Measurements from ENCODE around the gene TPPP. TPM values are rescaled to one million over a fixed set of nuclear protein-coding genes. Genes with fewer than 3 reads are reported as not detected.
"Not testable (repeated sequence)": the region's sequence is repeated elsewhere in the genome, so short reads cannot be mapped to it uniquely, and the experiment has no call there.

The TPPP gene
- 7.3 and 7.7 TPM in 2 replicates for total RNA-seq
- 2.6 and 3.7 TPM in 2 replicates for polyA plus RNA-seq

DNA sequence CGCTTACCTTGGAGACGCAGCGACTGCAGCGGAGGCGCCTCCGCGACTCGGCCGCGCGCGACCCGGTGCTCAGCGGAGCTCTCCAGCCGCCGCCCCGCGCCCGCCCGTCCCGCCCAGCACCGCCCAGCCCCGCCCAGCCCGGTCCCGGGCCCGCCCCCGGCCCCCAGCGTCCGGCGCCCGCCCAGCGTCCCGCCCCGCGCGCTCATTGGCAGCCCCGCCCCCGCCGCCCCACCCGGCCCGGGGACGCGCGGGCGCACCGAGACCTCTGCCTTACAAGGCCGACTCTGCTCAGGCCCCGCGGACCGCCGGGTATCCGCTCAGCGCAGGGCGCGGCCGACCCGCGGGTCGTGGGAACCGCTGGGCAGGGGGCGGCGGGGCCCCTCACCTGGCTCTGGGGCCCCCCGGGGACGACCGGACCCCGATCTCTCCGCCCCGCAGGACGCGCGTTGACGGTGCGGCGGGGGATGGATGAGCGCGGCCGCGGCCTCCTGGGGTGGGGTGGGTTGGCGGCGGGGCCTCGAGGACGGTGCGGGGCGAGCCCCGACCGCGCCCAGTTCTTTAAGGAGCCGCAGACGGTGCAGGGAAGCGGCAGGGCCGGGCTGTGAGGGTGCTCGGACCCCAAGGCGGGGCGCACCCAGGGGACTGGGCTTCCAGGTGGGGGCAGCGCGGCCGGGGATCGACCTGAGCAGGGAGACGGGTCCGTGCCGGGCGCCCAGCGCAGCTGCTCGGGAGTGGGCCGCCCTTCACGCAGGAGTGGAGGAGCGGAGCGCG is at the start of gene TPPP:
TSS of gene TPPP (minus strand) at position 82 of the 771 bp plus-strand sequence. CDS start 15,292 bp downstream, outside the sequence.
- not testable (repeated sequence) for H3K4me1 ChIP-seq (ENCODE audit: low read depth); H3K27me3 ChIP-seq; H3K9me3 ChIP-seq (ENCODE audit: low read depth); H3K36me3 ChIP-seq
- peak within 1 kb of the TSS; percentile 62 for H3K27ac ChIP-seq
- peak within 1 kb of the TSS; percentile 96 for H3K4me3 ChIP-seq
- DNase-seq (ENCODE audit: low read depth in 1 of 2, low spot score in 1 of 2): peak; percentile 74 to 91

DNA sequence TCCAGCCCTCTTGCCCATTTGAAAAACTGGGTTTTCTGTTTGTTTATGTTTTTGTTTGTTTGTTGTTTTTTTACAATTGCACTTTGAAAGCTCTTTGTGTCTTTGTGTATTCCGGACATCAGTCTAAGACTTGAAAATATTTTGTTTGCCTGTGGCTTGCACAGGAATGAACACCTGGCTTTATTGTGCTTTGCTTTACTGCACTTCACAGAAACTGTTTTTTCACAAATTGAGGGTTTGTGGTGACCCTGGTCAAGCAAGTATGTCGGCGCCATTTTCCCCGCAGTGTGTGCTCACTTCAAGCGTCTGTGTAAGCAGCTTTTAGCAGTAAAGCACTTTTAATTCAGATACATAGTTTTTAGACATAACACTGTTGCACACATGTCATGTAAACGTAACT is 49.1 kb upstream of the TPPP start:
- not testable (repeated sequence) for H3K4me1 ChIP-seq (ENCODE audit: low read depth); H3K27me3 ChIP-seq; H3K4me3 ChIP-seq; H3K27ac ChIP-seq; H3K36me3 ChIP-seq; DNase-seq (ENCODE audit: low read depth in 1 of 2, low spot score in 1 of 2); H3K9me3 ChIP-seq (ENCODE audit: low read depth)

DNA sequence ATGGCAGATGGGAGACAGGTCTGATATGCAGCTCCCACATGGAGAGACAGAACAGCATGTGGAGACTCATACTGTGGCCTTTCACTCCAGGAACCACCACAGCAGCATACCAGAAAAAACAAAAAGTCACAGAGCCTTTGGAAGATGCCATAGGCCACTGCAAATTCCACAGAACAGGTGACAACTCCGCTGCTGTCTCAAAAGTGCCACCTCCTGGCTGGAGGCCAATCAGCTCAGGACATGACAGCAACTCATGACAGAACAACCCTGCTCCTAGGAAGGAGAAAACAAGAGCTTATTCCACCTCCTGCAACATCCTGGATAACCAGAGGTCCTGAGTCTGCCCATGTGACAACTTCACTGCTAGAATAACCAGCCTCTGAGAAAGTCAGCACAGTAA is 41.0 kb upstream of the TPPP start:
- H3K27ac ChIP-seq; H3K9me3 ChIP-seq (ENCODE audit: low read depth); H3K27me3 ChIP-seq; H3K4me3 ChIP-seq; H3K4me1 ChIP-seq (ENCODE audit: low read depth); DNase-seq (ENCODE audit: low read depth in 1 of 2, low spot score in 1 of 2); H3K36me3 ChIP-seq: not testable (repeated sequence)

DNA sequence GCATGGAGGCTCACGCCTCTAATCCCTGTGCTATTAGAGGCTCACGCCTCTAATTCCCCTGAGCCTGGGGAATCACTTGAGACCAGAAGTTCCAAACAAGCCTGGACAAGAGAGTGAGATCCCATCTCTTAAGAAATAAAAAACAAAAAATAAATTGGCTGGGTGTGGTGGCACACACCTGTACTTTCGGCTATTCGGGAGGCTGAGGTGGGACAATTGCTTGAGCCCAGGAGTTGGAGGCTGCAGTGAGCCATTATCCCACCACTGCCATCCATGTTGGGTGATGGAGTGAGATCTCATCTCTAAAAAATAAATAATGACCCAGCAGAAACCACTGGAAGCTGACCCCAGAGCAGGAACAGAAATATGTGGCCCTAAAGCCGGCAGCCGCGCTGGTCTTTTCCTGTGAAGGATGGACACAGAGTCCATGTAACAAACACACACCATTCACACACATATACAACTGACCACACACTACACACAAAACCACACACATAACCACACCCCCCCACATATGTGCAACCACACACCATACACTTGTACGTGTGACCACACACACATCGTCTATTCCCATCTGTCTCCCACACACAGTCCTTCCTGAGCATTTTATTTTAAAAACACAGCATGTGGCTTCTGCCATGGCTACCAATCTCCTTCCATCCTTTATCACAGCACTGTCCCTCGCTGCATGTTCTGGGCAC is 39.8 kb upstream of the TPPP start:
- not testable (repeated sequence) for H3K36me3 ChIP-seq; H3K4me1 ChIP-seq (ENCODE audit: low read depth); H3K27ac ChIP-seq; H3K4me3 ChIP-seq; DNase-seq (ENCODE audit: low read depth in 1 of 2, low spot score in 1 of 2); H3K9me3 ChIP-seq (ENCODE audit: low read depth); H3K27me3 ChIP-seq

DNA sequence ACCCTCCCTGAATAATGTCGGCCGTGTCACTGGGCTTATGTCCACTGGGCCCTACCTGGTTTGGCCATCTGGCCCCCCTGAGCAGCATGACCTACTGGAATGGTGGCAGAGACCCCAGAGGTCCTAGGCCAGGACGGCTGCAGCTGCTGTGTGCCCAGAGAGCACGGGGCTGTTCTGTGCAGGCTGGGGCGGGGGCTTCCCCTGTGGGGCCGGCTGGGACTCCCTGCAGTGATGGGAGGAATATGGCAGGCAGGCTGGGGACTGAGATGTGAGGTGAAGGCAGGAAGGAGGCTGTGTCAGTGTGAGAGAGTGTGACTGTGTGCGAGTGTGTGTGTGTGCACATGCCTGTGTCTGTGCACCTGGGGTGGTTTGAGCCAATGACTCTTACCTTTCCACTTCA is 36.1 kb upstream of the TPPP start:
- not testable (repeated sequence) for H3K4me1 ChIP-seq (ENCODE audit: low read depth); H3K9me3 ChIP-seq (ENCODE audit: low read depth); DNase-seq (ENCODE audit: low read depth in 1 of 2, low spot score in 1 of 2)

DNA sequence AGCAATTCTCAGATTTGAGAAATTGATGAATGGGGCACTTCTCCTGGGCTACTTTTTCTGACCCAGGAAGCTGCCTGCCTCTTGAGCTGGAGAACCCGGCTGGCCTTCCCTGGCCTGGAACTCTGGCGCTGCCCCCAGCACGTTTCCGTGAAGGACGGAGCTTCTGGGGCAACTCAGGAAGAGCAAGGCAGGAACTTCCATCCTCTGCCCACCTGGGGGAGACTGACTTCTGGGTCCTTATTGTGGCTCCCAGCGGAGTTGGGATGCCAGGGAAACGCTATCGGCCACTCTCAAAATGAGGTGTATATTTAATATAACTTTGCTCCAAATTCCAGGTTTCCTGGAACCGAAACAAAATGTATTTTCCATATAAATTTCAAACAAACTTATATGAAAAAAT is 33.9 kb upstream of the TPPP start:
- not testable (repeated sequence) for H3K4me1 ChIP-seq (ENCODE audit: low read depth); H3K36me3 ChIP-seq; H3K4me3 ChIP-seq; H3K27ac ChIP-seq; H3K27me3 ChIP-seq; H3K9me3 ChIP-seq (ENCODE audit: low read depth)
- DNase-seq (ENCODE audit: low read depth in 1 of 2, low spot score in 1 of 2): peak in 1 of 2 donors; percentile 30

More for the DNA sequence above, 36.1 kb upstream of the TPPP start:
- H3K27me3 ChIP-seq, H3K4me3 ChIP-seq, H3K36me3 ChIP-seq, H3K27ac ChIP-seq: not testable (repeated sequence)

DNA sequence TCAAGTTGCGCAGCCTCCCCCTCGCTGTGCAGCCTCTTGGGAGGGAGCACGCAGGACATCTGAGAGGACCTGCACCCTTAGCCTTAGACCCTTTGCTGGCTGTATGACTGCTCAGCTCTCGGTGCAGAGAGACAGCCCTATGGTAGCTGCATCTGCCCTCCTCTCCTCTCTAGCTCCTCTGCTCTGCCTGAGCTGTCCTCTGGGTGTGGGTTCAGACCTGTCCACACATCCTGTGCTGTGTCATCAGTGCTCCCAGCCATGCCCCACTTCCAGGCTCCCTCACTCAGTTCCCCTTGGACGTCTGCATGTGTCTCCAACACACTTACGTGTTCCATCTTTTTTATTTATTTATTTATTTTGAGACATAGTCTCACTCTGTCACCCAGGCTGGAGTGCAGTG is 30.7 kb upstream of the TPPP start:
- H3K4me1 ChIP-seq (ENCODE audit: low read depth); H3K4me3 ChIP-seq; H3K9me3 ChIP-seq (ENCODE audit: low read depth); DNase-seq (ENCODE audit: low read depth in 1 of 2, low spot score in 1 of 2); H3K27ac ChIP-seq; H3K27me3 ChIP-seq; H3K36me3 ChIP-seq: not testable (repeated sequence)

DNA sequence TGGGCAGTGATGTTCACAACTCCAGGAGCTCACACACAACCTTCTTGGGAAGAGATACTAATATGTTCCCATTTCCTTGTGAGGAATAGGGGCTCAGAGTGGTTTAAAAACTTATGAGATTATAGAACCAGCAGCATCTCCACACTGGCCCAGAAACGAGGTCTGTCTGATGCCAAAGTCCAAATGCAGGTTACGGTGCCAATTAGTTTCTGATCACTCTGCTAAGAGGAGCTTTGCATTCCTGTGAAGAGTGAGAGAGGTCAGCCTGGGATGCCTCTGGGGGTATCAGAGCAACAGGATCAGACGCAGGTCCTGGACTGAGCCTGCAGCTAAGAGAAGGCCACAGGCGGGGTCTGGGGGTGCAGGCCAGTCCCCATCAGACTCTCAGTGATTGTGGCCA is 30.2 kb upstream of the TPPP start:
- H3K4me1 ChIP-seq (ENCODE audit: low read depth); DNase-seq (ENCODE audit: low read depth in 1 of 2, low spot score in 1 of 2); H3K36me3 ChIP-seq; H3K9me3 ChIP-seq (ENCODE audit: low read depth); H3K4me3 ChIP-seq; H3K27ac ChIP-seq; H3K27me3 ChIP-seq: not testable (repeated sequence)

DNA sequence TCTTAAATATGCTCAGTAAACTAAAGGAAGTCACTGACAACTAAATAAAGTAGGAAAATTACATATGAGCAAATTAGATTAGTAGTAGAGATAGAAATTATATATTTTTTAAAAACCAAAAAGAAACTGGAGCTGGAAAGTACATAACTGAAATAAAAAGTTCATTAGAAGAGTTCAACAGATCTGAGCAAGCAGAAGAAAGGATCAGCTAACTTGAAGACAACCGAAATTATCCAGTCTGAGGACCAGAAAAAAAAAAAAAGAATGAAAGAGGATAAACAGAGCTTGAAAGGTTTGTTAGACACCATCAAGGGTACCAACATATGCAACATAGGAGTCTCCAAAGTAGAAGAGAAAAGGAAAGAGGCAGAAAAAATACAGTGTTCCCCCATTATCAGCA is 26.2 kb upstream of the TPPP start:
- not testable (repeated sequence) for DNase-seq (ENCODE audit: low read depth in 1 of 2, low spot score in 1 of 2); H3K36me3 ChIP-seq

DNA sequence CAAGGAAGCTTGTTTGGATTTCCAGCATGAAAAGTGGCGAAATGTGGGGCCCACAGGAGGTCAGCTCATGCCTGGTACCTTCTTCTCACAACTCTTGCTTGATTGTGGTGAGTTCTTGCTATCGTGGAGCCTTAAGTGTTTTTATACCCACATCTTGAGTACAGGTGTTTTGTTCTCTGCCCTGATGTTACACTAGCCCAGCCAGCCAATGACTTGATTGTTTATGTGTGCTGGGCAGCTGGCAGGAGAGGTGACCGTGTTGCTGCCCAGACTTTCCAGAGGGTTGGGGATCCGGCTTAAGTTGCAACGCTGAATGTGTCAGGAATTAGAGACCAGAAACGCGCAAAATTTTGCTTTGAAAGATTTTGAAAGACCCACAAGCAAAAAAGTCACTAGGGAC is 24.0 kb upstream of the TPPP start:
- H3K27me3 ChIP-seq: no peaks in the 10 kb centered on the region
- DNase-seq (ENCODE audit: low read depth in 1 of 2, low spot score in 1 of 2): no peak
- no peaks in the 10 kb centered on the region for H3K36me3 ChIP-seq
- H3K4me1 ChIP-seq (ENCODE audit: low read depth): no peaks in the 10 kb centered on the region
- no peak overlapping the region for H3K4me3 ChIP-seq
- H3K27ac ChIP-seq: no peak overlapping the region
- TF ChIP-seq, protein P1, sequence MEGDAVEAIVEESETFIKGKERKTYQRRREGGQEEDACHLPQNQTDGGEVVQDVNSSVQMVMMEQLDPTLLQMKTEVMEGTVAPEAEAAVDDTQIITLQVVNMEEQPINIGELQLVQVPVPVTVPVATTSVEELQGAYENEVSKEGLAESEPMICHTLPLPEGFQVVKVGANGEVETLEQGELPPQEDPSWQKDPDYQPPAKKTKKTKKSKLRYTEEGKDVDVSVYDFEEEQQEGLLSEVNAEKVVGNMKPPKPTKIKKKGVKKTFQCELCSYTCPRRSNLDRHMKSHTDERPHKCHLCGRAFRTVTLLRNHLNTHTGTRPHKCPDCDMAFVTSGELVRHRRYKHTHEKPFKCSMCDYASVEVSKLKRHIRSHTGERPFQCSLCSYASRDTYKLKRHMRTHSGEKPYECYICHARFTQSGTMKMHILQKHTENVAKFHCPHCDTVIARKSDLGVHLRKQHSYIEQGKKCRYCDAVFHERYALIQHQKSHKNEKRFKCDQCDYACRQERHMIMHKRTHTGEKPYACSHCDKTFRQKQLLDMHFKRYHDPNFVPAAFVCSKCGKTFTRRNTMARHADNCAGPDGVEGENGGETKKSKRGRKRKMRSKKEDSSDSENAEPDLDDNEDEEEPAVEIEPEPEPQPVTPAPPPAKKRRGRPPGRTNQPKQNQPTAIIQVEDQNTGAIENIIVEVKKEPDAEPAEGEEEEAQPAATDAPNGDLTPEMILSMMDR (IDR thresholded peaks at IDR 0.05; ENCODE audit: low read depth, low read length): no peak
- H3K9me3 ChIP-seq (ENCODE audit: low read depth): no peaks in the 10 kb centered on the region

More for the DNA sequence above, 26.2 kb upstream of the TPPP start:
- not testable (repeated sequence) for H3K27ac ChIP-seq; H3K9me3 ChIP-seq (ENCODE audit: low read depth); H3K27me3 ChIP-seq; H3K4me3 ChIP-seq; H3K4me1 ChIP-seq (ENCODE audit: low read depth)

DNA sequence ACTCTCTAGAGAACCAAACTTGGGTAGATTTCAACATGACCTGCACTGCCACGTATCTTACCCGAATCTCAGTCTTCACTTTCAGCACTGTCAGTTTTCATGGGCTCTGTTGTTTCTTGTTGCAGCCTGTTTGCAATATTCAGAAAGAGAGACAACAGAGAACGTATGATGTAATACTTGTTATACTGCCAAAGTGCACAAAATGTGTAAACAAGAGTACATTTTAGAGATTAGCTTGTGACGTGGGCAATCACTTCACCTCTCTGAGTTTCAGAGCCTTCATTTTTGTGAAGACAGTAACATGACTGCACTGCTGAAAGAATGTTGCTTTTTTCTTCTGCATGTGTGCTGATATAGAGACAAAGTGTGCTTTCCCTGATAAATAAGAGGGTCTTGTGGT is 23.6 kb upstream of the TPPP start:
- peak in 1 of 2 donors; percentile 53 for DNase-seq (ENCODE audit: low read depth in 1 of 2, low spot score in 1 of 2)
- H3K4me1 ChIP-seq (ENCODE audit: low read depth); H3K4me3 ChIP-seq; H3K36me3 ChIP-seq; H3K9me3 ChIP-seq (ENCODE audit: low read depth); H3K27me3 ChIP-seq; H3K27ac ChIP-seq: not testable (repeated sequence)

DNA sequence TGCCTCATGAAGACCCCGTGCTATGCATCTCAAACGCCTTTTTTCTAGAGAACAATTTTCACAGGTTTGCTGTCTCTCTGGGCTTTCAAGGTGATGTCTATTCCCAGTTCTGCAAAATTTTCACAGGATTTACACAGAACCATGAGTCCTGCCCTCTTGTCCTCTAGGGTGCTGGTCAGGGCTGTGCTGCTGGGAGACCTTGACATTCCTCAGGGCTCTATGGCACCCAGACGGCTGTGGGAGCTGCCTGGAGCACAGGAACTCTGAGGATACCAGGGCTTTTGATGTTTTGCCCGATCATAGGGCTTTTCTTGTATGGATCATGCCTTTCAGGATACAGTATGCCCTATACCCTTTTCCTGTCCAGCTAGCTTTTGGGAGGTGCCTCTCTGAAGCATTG is 22.5 kb upstream of the TPPP start:
- not testable (repeated sequence) for H3K4me1 ChIP-seq (ENCODE audit: low read depth); H3K27ac ChIP-seq; H3K36me3 ChIP-seq; H3K9me3 ChIP-seq (ENCODE audit: low read depth); DNase-seq (ENCODE audit: low read depth in 1 of 2, low spot score in 1 of 2); H3K4me3 ChIP-seq; H3K27me3 ChIP-seq

Data from cardiac muscle cell (in vitro differentiated cells and primary cell).